Measurements from ENCODE around the gene APCDD1. TPM values are rescaled to one million over a fixed set of nuclear protein-coding genes. Genes with fewer than 3 reads are reported as not detected.

APCDD1 gene
- total and polyA plus RNA-seq, 2 of the 8 experiments (the other 6 are each of a cell fraction or from before 2014, with no cell fraction given): 2.6 to 3.6 TPM

DNA sequence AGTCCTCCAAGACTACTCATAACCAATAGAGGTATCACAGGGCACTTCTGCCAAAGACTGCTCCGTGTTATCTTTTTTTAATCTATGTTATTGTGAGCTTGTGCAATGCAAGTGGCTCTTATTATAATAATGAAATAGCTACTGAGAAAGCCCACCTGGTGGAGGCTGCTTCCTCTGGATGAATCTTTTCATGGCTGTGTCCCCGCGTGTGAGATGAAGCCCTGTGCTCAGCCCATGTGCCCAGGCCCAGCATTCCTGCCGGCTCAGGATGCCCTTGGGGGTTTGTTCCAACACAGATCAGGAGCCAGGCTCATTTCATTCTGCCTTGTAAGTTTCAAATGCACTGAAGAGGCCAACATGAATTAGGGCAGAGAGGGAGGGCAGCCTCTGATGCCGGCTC is 18.7 kb downstream of the APCDD1 start:
- no peak overlapping the region for H2AK5ac ChIP-seq (ENCODE audit: low read depth, low read length)
- H2BK120ac ChIP-seq (replicated peaks; ENCODE audit: low read depth, low read length): no peak overlapping the region
- no peak overlapping the region for H2BK20ac ChIP-seq (ENCODE audit: low read length)
- no peak overlapping the region for H3K23ac ChIP-seq (ENCODE audit: insufficient read length)
- TF ChIP-seq KDM4A (IDR thresholded peaks at IDR 0.05; ENCODE audit: low read depth, low read length, severe bottlenecking): no peak
- no peak for TF ChIP-seq EZH2 (IDR thresholded peaks at IDR 0.05; ENCODE audit: low read depth, low read length, severe bottlenecking)
- no peak for TF ChIP-seq YY1 (IDR thresholded peaks at IDR 0.05; ENCODE audit: low read depth, low read length)
- TF ChIP-seq SP2 (IDR thresholded peaks at IDR 0.05; ENCODE audit: low read length): no peak
- no peak for TF ChIP-seq RNF2 (IDR thresholded peaks at IDR 0.05; ENCODE audit: borderline replicate concordance, low read depth, low read length, missing control alignments, poor library complexity, severe bottlenecking)
- no peak for TF ChIP-seq RXRA (IDR thresholded peaks at IDR 0.05; ENCODE audit: insufficient read depth, low read depth, low read length)
- TF ChIP-seq GTF2F1 (IDR thresholded peaks at IDR 0.05; ENCODE audit: borderline replicate concordance, low read depth, low read length): no peak
- no peak for TF ChIP-seq KDM1A (IDR thresholded peaks at IDR 0.05; ENCODE audit: borderline replicate concordance, low read length)
- no peak overlapping the region for H3K4me2 ChIP-seq (ENCODE audit: insufficient read depth in 1 of 2, low read depth in 2 of 2, low read length in 2 of 2)
- H3K14ac ChIP-seq (ENCODE audit: insufficient read length): no peak overlapping the region
- H2AFZ ChIP-seq (ENCODE audit: low read length): no peak overlapping the region
- peaks cover 1 to 17% (median 13%) of the 10 kb centered on the region in 4 experiments for H3K27me3 ChIP-seq (replicated peaks in 1 of 4; ENCODE audit: control insufficient read depth in 3 of 4, extremely low read depth in 1 of 4, insufficient read depth in 3 of 4, low read length in 3 of 4)
- no peak overlapping the region for H4K5ac ChIP-seq (ENCODE audit: insufficient read length, low read depth, low read length)
- no peak overlapping the region for H3K18ac ChIP-seq (ENCODE audit: extremely low read depth, low read length)
- no peak overlapping the region; the same call in 1 of the 2 replicates for H4K8ac ChIP-seq (ENCODE audit: extremely low read depth, insufficient read depth, low read length)
- H2BK5ac ChIP-seq (ENCODE audit: low read depth, low read length): no peak overlapping the region
- no peak for FAIRE-seq
- no peaks in the 10 kb centered on the region for H3K79me2 ChIP-seq (ENCODE audit: control insufficient read depth in 1 of 2, insufficient read depth in 2 of 2, low read length in 2 of 2)
- CTCF ChIA-PET (ENCODE audit: partially characterized antibody): no interaction called here
- H4K20me1 ChIP-seq (replicated peaks in 1 of 2; ENCODE audit: control insufficient read depth in 1 of 2, insufficient read depth in 2 of 2, low read length in 2 of 2): no peaks in the 10 kb centered on the region
- H3K36me3 ChIP-seq (ENCODE audit: control insufficient read depth in 2 of 4, insufficient read depth in 4 of 4, low read length in 3 of 4): no peaks in the 10 kb centered on the region
- H3K79me1 ChIP-seq (ENCODE audit: low read depth, low read length): no peaks in the 10 kb centered on the region
- peaks cover 0 to 19% (median 2%) of the 10 kb centered on the region in 4 experiments; a peak in 4 of 7 replicates for H3K4me1 ChIP-seq (replicated peaks in 1 of 4; ENCODE audit: control insufficient read depth in 3 of 4, insufficient read depth in 4 of 4, low read length in 3 of 4)
- WGBS, 2 experiments (ENCODE audit: extremely low coverage in 1 of 2, insufficient coverage in 1 of 2, insufficient read length in 1 of 2, insufficient replicate concordance in 2 of 2, low coverage in 1 of 2, low lambda C conversion rate in 2 of 2, missing lambda C conversion rate in 1 of 2): 95% methylated on average over 5 of the region's 5 CpGs; no CpG with 5 or more reads in 1 of the 2 experiments
- no peak for DNase-seq (ENCODE audit: low read depth in 1 of 2, low spot score in 2 of 2)
- no peak overlapping the region for H4K91ac ChIP-seq (replicated peaks; ENCODE audit: insufficient read length, low read length)
- no peaks in the 10 kb centered on the region; a peak in 1 of 4 replicates for H3K9me3 ChIP-seq (ENCODE audit: insufficient read depth in 2 of 2, low read depth in 1 of 2, low read length in 1 of 2)
- no peak overlapping the region for H3K4ac ChIP-seq (replicated peaks; ENCODE audit: insufficient read length, low read depth, low read length)
- no peak overlapping the region for H3K27ac ChIP-seq (ENCODE audit: low read depth, low read length)
- H2BK12ac ChIP-seq (ENCODE audit: low read depth, low read length): no peak overlapping the region
- H3K4me3 ChIP-seq (ENCODE audit: extremely low read depth in 1 of 4, insufficient read depth in 2 of 4, low read depth in 3 of 4, low read length in 4 of 4): no peak overlapping the region
- no peak overlapping the region for H3K9ac ChIP-seq (replicated peaks in 1 of 4; ENCODE audit: extremely low read depth in 1 of 4, low read depth in 3 of 4, low read length in 3 of 4)
- no peaks in the 10 kb centered on the region for H3K23me2 ChIP-seq (ENCODE audit: low read depth, low read length)
- H3K56ac ChIP-seq (replicated peaks; ENCODE audit: insufficient read length, low read depth, low read length): no peak overlapping the region
- POLR2A ChIA-PET (ENCODE audit: partially characterized antibody): interaction anchor here (0.6 to 1.5 kb wide), 2 partner anchors 19 to 59 kb away, joined by 3 to 4 read pairs; no protein-coding TSS in a partner anchor
- H2BK15ac ChIP-seq (ENCODE audit: low read length): no peak overlapping the region

Measured in H1 (cell line).